NT2/D1 (cell line): Measurements from ENCODE around the gene FTO.

ENCODE experiments used
- SUZ12 ChIP-seq: IDR thresholded peaks from 2 replicates; pipeline ENCODE4 v1.6.1; 2011; ENCODE audit not compliant: insufficient read length, insufficient read depth; ENCODE audit errors: extremely low read depth
- YY1 ChIP-seq: IDR thresholded peaks from 2 replicates; pipeline ENCODE4 v1.6.1; 2011; ENCODE audit not compliant: insufficient read length, insufficient read depth

- TF ChIP-seq YY1 (no peak), SUZ12 (no peak)
These were observed 204.8 kb downstream of the FTO start for GRCh38 chr16:53908731-53909130.
